Measurements from ENCODE around the gene PTCRA. TPM values are rescaled to one million over a fixed set of nuclear protein-coding genes. Genes with fewer than 3 reads are reported as not detected.

PTCRA gene
- total and polyA plus RNA-seq, 8 donors, result 0.38 to 2.1 (median 0.67) TPM; not detected in 1

GRCh38 chr6:42907336-42907735, 8.5 kb upstream of the PTCRA start:
- H3K4me1 ChIP-seq, result peaks cover 0 to 8% of the 10 kb centered on the region in 2 donors
- peak; percentile 16 for ATAC-seq
- DNase-seq, result no peak
- peaks cover 0 to 15% of the 10 kb centered on the region in 2 donors for H3K27me3 ChIP-seq
- H3K4me3 ChIP-seq, result no peak overlapping the region
- TF ChIP-seq CTCF (IDR thresholded peaks at IDR 0.05), result no peak
- H3K9me3 ChIP-seq, result no peaks in the 10 kb centered on the region
- intact Hi-C loops (cut with DNase I), result loop anchor here in 1 of 2 donors (10.0 kb wide), 1 partner anchor 237 kb away; no protein-coding TSS in a partner anchor
- H3K36me3 ChIP-seq, result no peaks in the 10 kb centered on the region
- no peak overlapping the region for H3K27ac ChIP-seq

DNA sequence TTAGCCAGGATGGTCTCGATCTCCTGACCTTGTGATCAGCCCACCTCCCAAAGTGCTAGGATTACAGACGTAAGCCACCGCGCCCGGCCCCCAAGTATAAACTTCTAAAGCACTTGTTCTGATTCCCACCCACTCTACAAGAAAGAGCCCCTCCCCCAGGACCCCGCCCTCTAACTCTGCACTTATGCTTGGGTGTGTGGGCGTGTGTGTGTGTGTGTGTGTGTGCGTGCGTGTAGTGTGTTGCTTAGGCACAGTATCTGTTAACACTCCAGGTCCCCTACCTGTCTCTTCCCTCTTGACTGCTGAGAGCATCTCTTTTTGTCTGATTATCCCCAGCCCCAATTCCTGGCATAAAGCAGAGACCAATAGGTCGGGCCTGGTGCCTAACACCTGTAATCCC, 6.0 kb upstream of the PTCRA start:
- no peaks in the 10 kb centered on the region for H3K9me3 ChIP-seq
- no peaks in the 10 kb centered on the region for H3K36me3 ChIP-seq
- no peak overlapping the region for H3K4me3 ChIP-seq
- intact Hi-C loops (cut with DNase I), result loop anchor here in 1 of 2 donors (10.0 kb wide), 1 partner anchor 235 kb away; no protein-coding TSS in a partner anchor
- peaks cover 0 to 22% of the 10 kb centered on the region in 2 donors for H3K27me3 ChIP-seq
- no peak for ATAC-seq
- peaks cover 0 to 8% of the 10 kb centered on the region in 2 donors for H3K4me1 ChIP-seq
- TF ChIP-seq CTCF (IDR thresholded peaks at IDR 0.05), result no peak
- H3K27ac ChIP-seq, result no peak overlapping the region
- no peak for DNase-seq

- TF ChIP-seq CTCF (IDR thresholded peaks at IDR 0.05), result no peak
- no peak overlapping the region for H3K27ac ChIP-seq
- H3K27me3 ChIP-seq, result peaks cover 0 to 22% of the 10 kb centered on the region in 2 donors
- peak overlapping the region in 1 of 2 donors; percentile 11 for H3K4me3 ChIP-seq
- no peaks in the 10 kb centered on the region for H3K36me3 ChIP-seq
- intact Hi-C loops (cut with DNase I), result no loop called here
- H3K9me3 ChIP-seq, result no peaks in the 10 kb centered on the region
- no peak for DNase-seq
- peak; percentile 50 for ATAC-seq
- peaks cover 0 to 8% of the 10 kb centered on the region in 2 donors for H3K4me1 ChIP-seq
Measured at GRCh38 chr6:42911171-42912021, 4.5 kb upstream of the PTCRA start.

DNA sequence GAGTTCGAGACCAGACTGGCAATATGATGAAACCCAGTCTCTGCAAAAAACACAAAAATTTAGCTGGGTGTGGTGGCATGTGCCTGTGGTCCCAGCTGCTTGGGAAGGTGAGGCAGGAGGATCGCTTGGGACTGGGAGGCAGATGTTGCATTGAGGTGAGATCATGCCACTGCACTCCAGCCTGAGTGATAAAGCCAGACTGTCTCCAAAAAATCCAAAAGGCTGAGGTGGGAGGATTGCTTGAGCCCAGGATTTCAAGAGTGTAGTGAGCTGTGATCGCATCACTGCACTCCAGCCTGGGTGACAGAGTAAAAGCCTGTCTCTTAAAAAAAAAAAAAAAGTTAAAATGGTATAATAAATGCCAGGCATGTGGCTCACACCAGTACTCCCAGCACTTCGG, 1.3 kb upstream of the PTCRA start:
- H3K27me3 ChIP-seq, result peaks cover 0 to 22% of the 10 kb centered on the region in 2 donors
- H3K9me3 ChIP-seq, result no peaks in the 10 kb centered on the region
- H3K4me1 ChIP-seq, result peaks cover 0 to 8% of the 10 kb centered on the region in 2 donors
- intact Hi-C loops (cut with DNase I), result no loop called here
- H3K4me3 ChIP-seq, result no peak overlapping the region
- no peaks in the 10 kb centered on the region for H3K36me3 ChIP-seq
- TF ChIP-seq CTCF (IDR thresholded peaks at IDR 0.05), result no peak
- DNase-seq, result no peak
- H3K27ac ChIP-seq, result no peak overlapping the region
- no peak for ATAC-seq

DNA sequence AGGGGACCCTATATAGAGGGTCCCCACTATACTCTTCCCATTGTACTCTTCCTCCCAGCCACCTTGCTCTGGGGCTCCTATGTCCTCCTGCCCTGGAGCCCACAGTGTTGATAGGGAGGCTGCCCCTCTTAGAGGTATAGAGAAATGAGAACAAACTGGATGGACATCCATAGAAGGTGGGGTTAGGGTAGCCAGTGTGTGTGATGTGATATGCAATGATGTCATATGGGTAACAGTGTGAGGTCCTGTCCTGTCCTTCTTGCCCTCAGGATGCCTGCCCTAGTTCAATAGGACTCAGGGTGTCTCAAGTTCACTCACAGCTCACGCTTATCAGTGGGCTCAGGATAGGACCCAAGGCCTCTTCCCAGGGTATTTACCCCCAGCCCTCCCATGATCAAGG, 435 bp downstream of the PTCRA start:
- intact Hi-C loops (cut with DNase I), result no loop called here
- Histone ChIP-seq H3K9me3 (no peaks in the 10 kb centered on the region), H3K4me1 (peaks cover 0 to 7% of the 10 kb centered on the region in 2 donors), H3K27me3 (peaks cover 0 to 18% of the 10 kb centered on the region in 2 donors), H3K4me3 (no peak overlapping the region), H3K27ac (no peak overlapping the region), H3K36me3 (no peaks in the 10 kb centered on the region)
- ATAC-seq, result no peak
- no peak for DNase-seq
- no peak for TF ChIP-seq CTCF (IDR thresholded peaks at IDR 0.05)

All from left lung (tissue), 10 donors.